MM.1S (cell line): ENCODE results near the gene SDCBP2.

Experiments
- EZH2 ChIP-seq: fragments of 300-600 bp; sonication (generic); optimal IDR thresholded peaks from 2 replicates; pipeline ENCODE3; 2017; ENCODE audit warnings: low read depth, mild to moderate bottlenecking, antibody characterized with exemption, low read length, mixed read lengths
- EZH2phosphoT487 ChIP-seq: fragments of 300-600 bp; sonication (generic); IDR thresholded peaks from 2 replicates; pipeline ENCODE4 v1.6.1; 2018; ENCODE audit warnings: antibody characterized with exemption, low read length
- TF ChIP-seq, protein P1 (sequence below): fragments of 300-600 bp; sonication (generic); IDR thresholded peaks from 2 replicates; pipeline ENCODE4 v1.5.1; 2016; ENCODE audit warnings: antibody characterized with exemption, low read length, mixed read lengths

GRCh38 chr20:1353956-1354355 lies 25.0 kb upstream of the SDCBP2 start:
- TF ChIP-seq, protein P1, sequence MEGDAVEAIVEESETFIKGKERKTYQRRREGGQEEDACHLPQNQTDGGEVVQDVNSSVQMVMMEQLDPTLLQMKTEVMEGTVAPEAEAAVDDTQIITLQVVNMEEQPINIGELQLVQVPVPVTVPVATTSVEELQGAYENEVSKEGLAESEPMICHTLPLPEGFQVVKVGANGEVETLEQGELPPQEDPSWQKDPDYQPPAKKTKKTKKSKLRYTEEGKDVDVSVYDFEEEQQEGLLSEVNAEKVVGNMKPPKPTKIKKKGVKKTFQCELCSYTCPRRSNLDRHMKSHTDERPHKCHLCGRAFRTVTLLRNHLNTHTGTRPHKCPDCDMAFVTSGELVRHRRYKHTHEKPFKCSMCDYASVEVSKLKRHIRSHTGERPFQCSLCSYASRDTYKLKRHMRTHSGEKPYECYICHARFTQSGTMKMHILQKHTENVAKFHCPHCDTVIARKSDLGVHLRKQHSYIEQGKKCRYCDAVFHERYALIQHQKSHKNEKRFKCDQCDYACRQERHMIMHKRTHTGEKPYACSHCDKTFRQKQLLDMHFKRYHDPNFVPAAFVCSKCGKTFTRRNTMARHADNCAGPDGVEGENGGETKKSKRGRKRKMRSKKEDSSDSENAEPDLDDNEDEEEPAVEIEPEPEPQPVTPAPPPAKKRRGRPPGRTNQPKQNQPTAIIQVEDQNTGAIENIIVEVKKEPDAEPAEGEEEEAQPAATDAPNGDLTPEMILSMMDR: no peak
- TF ChIP-seq EZH2 (no peak), EZH2phosphoT487 (no peak)
